ENCODE measurements around the gene APOBEC3B.
A peak's percentile ranks its signal among the peaks of the same experiment; 100 is the strongest.
"Not testable (repeated sequence)": the region's sequence is repeated elsewhere in the genome, so short reads cannot be mapped to it uniquely, and the experiment has no call there.

APOBEC3B gene

DNA sequence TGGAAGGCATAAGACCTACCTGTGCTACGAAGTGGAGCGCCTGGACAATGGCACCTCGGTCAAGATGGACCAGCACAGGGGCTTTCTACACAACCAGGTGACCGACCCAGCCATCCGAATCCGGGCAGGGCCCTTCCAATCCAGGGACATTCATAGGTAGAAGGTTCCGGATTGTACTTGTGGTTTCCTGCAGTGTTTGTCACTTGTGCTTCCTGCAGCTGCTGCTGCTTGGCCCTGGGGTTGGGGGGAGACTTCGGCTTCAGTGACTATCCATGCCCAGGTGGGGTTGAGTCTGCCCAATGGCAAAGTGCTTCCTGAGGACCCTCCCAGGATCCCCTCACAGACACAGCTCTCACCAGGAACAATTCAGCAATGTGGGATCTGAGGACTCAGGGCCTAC is 22.6 kb upstream of the APOBEC3B start:
- no peaks in the 10 kb centered on the region for H3K36me3 ChIP-seq (replicated peaks in 1 of 2; ENCODE audit: control insufficient read depth in 2 of 2, insufficient read depth in 2 of 2, low read length in 2 of 2)
- no peak overlapping the region for H4K91ac ChIP-seq (ENCODE audit: low read depth, low read length, poor library complexity)
- H2BK12ac ChIP-seq (ENCODE audit: low read length) = peak overlapping the region; percentile 73
- H3K4ac ChIP-seq (ENCODE audit: low read length) = no peak overlapping the region
- H3K23ac ChIP-seq (ENCODE audit: low read depth, low read length, poor library complexity) = no peak overlapping the region
- H3K9me3 ChIP-seq (replicated peaks in 1 of 2; ENCODE audit: control insufficient read depth in 2 of 2, insufficient read depth in 1 of 2, low read depth in 1 of 2, low read length in 2 of 2) = no peaks in the 10 kb centered on the region
- peak overlapping the region; percentile 53 for H2BK5ac ChIP-seq (ENCODE audit: low read length)
- H3K9ac ChIP-seq (ENCODE audit: low read depth, low read length, poor library complexity) = no peak overlapping the region
- H2BK15ac ChIP-seq (ENCODE audit: low read length) = peak overlapping the region; percentile 58
- no peak overlapping the region for H4K8ac ChIP-seq (ENCODE audit: low read depth, low read length)
- H3K79me1 ChIP-seq (ENCODE audit: low read depth, low read length) = no peaks in the 10 kb centered on the region
- no peak overlapping the region for H3K14ac ChIP-seq (ENCODE audit: low read length)
- WGBS, 2 donors (ENCODE audit: extremely low coverage in 2 of 2, insufficient read length in 2 of 2, insufficient replicate concordance in 1 of 2) = no CpG with 5 or more reads among the region's 8 CpGs
- no peak overlapping the region for H3K4me2 ChIP-seq (ENCODE audit: insufficient read depth, low read length, poor library complexity, severe bottlenecking)
- peak overlapping the region; percentile 64 for H3K18ac ChIP-seq (ENCODE audit: low read length)
- H2AK5ac ChIP-seq (ENCODE audit: low read depth, low read length) = peak overlapping the region; percentile 81
- no peak overlapping the region for H3K4me3 ChIP-seq (ENCODE audit: low read length in 2 of 2)
- no peak overlapping the region for H2AFZ ChIP-seq (ENCODE audit: low read length)
- no peak overlapping the region for H2BK120ac ChIP-seq (ENCODE audit: low read depth, low read length)
- no peak overlapping the region for H3K27ac ChIP-seq (replicated peaks; ENCODE audit: low read length)
- peaks cover 0 to 22% (median 0%) of the 10 kb centered on the region in 3 experiments for H3K27me3 ChIP-seq (ENCODE audit: control insufficient read depth in 3 of 3, insufficient read depth in 3 of 3, low read depth in 1 of 3, low read length in 3 of 3)
- DNase-seq (ENCODE audit: low spot score) = no peak
- H3K4me1 ChIP-seq (ENCODE audit: control insufficient read depth in 2 of 2, insufficient read depth in 1 of 2, low read depth in 1 of 2, low read length in 2 of 2) = no peaks in the 10 kb centered on the region

DNA sequence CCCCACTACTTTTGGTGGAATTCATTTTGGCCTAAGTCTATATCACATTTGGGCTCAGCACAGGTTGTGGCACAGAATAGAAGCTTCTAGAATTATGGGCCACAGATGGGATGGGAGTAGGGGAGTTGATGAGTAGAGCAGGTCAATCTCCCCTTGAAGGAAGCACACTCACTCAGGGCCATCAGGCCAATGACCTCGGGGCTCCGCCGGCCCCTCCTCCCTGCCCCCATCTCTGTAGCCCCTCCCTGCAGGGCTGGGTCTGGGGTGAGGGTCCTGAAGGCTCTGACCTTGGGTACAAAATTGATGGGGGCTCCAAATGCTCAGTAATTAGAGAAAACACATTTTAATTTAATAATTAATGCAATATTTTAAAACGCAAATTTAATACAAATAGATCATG is 21.5 kb upstream of the APOBEC3B start:
- not testable (repeated sequence) for H3K4ac ChIP-seq (ENCODE audit: low read length); H2BK5ac ChIP-seq (ENCODE audit: low read length); H3K18ac ChIP-seq (ENCODE audit: low read length); H2BK15ac ChIP-seq (ENCODE audit: low read length); H2BK12ac ChIP-seq (ENCODE audit: low read length); H3K14ac ChIP-seq (ENCODE audit: low read length); H3K4me2 ChIP-seq (ENCODE audit: insufficient read depth, low read length, poor library complexity, severe bottlenecking); H4K8ac ChIP-seq (ENCODE audit: low read depth, low read length); H3K4me3 ChIP-seq (ENCODE audit: low read length in 2 of 2); DNase-seq (ENCODE audit: low spot score); H2AFZ ChIP-seq (ENCODE audit: low read length); H4K91ac ChIP-seq (ENCODE audit: low read depth, low read length, poor library complexity); H3K4me1 ChIP-seq (ENCODE audit: control insufficient read depth in 2 of 2, insufficient read depth in 1 of 2, low read depth in 1 of 2, low read length in 2 of 2); H3K9me3 ChIP-seq (replicated peaks in 1 of 2; ENCODE audit: control insufficient read depth in 2 of 2, insufficient read depth in 1 of 2, low read depth in 1 of 2, low read length in 2 of 2); H3K9ac ChIP-seq (ENCODE audit: low read depth, low read length, poor library complexity); H2BK120ac ChIP-seq (ENCODE audit: low read depth, low read length); H3K36me3 ChIP-seq (replicated peaks in 1 of 2; ENCODE audit: control insufficient read depth in 2 of 2, insufficient read depth in 2 of 2, low read length in 2 of 2); H3K27ac ChIP-seq (replicated peaks; ENCODE audit: low read length); H3K79me1 ChIP-seq (ENCODE audit: low read depth, low read length); H2AK5ac ChIP-seq (ENCODE audit: low read depth, low read length); H3K23ac ChIP-seq (ENCODE audit: low read depth, low read length, poor library complexity)
- H3K27me3 ChIP-seq (ENCODE audit: control insufficient read depth in 3 of 3, insufficient read depth in 3 of 3, low read depth in 1 of 3, low read length in 3 of 3) = peaks cover 0 to 24% (median 0%) of the 10 kb centered on the region in 3 experiments
- no CpG with 5 or more reads among the region's 4 CpGs for WGBS, 2 donors (ENCODE audit: extremely low coverage in 2 of 2, insufficient read length in 2 of 2, insufficient replicate concordance in 1 of 2)

DNA sequence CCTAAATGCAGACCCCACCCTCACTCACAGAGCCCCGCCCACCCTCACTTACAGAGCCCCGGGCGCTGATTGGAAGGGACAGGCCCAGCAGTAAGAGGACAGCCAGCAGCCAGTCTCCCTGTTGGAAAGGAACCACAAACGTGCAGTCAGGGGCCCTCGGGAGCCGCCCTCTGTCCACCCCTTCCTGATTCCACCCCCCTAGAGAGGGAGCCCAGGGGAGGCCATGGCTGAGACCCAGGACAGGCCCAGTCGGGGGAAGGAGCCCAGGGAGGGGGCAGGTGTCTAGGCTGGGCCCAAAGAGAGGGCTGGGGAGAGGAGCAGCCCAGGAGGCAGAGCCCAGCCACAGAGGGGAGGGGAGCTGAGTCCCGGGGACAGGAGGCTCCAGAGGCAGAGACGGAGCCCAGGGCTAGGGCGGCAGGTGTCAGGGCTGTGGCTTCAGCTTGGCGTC is 18.8 kb upstream of the APOBEC3B start:
- H3K18ac ChIP-seq (ENCODE audit: low read length) = peak overlapping the region; percentile 38
- not testable (repeated sequence) for H2BK12ac ChIP-seq (ENCODE audit: low read length); H3K4me3 ChIP-seq (ENCODE audit: low read length in 2 of 2); H2BK5ac ChIP-seq (ENCODE audit: low read length); H3K9ac ChIP-seq (ENCODE audit: low read depth, low read length, poor library complexity); H2AK5ac ChIP-seq (ENCODE audit: low read depth, low read length); H3K79me1 ChIP-seq (ENCODE audit: low read depth, low read length); H3K4me2 ChIP-seq (ENCODE audit: insufficient read depth, low read length, poor library complexity, severe bottlenecking); H2BK120ac ChIP-seq (ENCODE audit: low read depth, low read length); H3K9me3 ChIP-seq (replicated peaks in 1 of 2; ENCODE audit: control insufficient read depth in 2 of 2, insufficient read depth in 1 of 2, low read depth in 1 of 2, low read length in 2 of 2); H3K27ac ChIP-seq (replicated peaks; ENCODE audit: low read length); H4K8ac ChIP-seq (ENCODE audit: low read depth, low read length); H3K4ac ChIP-seq (ENCODE audit: low read length); H4K91ac ChIP-seq (ENCODE audit: low read depth, low read length, poor library complexity); H3K36me3 ChIP-seq (replicated peaks in 1 of 2; ENCODE audit: control insufficient read depth in 2 of 2, insufficient read depth in 2 of 2, low read length in 2 of 2); H2BK15ac ChIP-seq (ENCODE audit: low read length); H3K14ac ChIP-seq (ENCODE audit: low read length); DNase-seq (ENCODE audit: low spot score); H3K23ac ChIP-seq (ENCODE audit: low read depth, low read length, poor library complexity)
- H2AFZ ChIP-seq (ENCODE audit: low read length) = peak overlapping the region; percentile 67
- no CpG with 5 or more reads among the region's 11 CpGs for WGBS, 2 donors (ENCODE audit: extremely low coverage in 2 of 2, insufficient read length in 2 of 2, insufficient replicate concordance in 1 of 2)
- peaks cover 0 to 45% (median 0%) of the 10 kb centered on the region in 3 experiments for H3K27me3 ChIP-seq (ENCODE audit: control insufficient read depth in 3 of 3, insufficient read depth in 3 of 3, low read depth in 1 of 3, low read length in 3 of 3)
- peaks cover 0 to 10% of the 10 kb centered on the region in 2 donors for H3K4me1 ChIP-seq (ENCODE audit: control insufficient read depth in 2 of 2, insufficient read depth in 1 of 2, low read depth in 1 of 2, low read length in 2 of 2)

DNA sequence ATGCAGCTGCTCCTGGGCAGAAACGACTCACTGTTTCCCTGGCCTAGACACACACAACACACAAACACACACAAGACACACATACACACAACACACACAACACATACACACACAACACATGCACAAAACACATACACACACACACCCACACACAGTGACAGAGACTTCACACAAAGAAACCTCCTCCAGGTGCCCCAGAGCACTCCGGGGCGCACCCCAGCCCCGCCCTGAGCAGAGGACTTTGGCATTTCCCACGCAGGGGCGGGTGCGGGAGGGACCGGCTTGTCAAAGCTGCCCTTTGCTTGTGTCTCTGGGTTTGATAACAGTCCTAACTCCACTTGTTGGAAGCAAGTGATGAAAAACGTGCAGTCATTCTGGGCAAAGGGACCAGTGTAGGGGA is 18.3 kb upstream of the APOBEC3B start:
- WGBS, 2 donors (ENCODE audit: extremely low coverage in 2 of 2, insufficient read length in 2 of 2, insufficient replicate concordance in 1 of 2) = no CpG with 5 or more reads among the region's 9 CpGs

More for the DNA sequence above, 18.3 kb upstream of the APOBEC3B start:
- no peak overlapping the region for H2BK120ac ChIP-seq (ENCODE audit: low read depth, low read length)
- H3K79me1 ChIP-seq (ENCODE audit: low read depth, low read length) = peaks cover 2% of the 10 kb centered on the region
- H3K14ac ChIP-seq (ENCODE audit: low read length) = peak overlapping the region; percentile 8
- no peak overlapping the region for H3K23ac ChIP-seq (ENCODE audit: low read depth, low read length, poor library complexity)
- peak overlapping the region; percentile 78 for H2BK5ac ChIP-seq (ENCODE audit: low read length)
- DNase-seq (ENCODE audit: low spot score) = no peak
- peaks cover 0 to 50% (median 0%) of the 10 kb centered on the region in 3 experiments for H3K27me3 ChIP-seq (ENCODE audit: control insufficient read depth in 3 of 3, insufficient read depth in 3 of 3, low read depth in 1 of 3, low read length in 3 of 3)
- H3K27ac ChIP-seq (replicated peaks; ENCODE audit: low read length) = no peak overlapping the region
- H3K4me3 ChIP-seq (ENCODE audit: low read length in 2 of 2) = no peak overlapping the region
- no peak overlapping the region for H3K9ac ChIP-seq (ENCODE audit: low read depth, low read length, poor library complexity)
- H2AK5ac ChIP-seq (ENCODE audit: low read depth, low read length) = peak overlapping the region; percentile 86
- no peak overlapping the region for H2AFZ ChIP-seq (ENCODE audit: low read length)
- no peak overlapping the region for H4K8ac ChIP-seq (ENCODE audit: low read depth, low read length)
- H2BK15ac ChIP-seq (ENCODE audit: low read length) = peak overlapping the region; percentile 25
- H3K36me3 ChIP-seq (replicated peaks in 1 of 2; ENCODE audit: control insufficient read depth in 2 of 2, insufficient read depth in 2 of 2, low read length in 2 of 2) = no peaks in the 10 kb centered on the region
- peak overlapping the region; percentile 64 for H3K18ac ChIP-seq (ENCODE audit: low read length)
- peaks cover 0 to 10% of the 10 kb centered on the region in 2 donors for H3K4me1 ChIP-seq (ENCODE audit: control insufficient read depth in 2 of 2, insufficient read depth in 1 of 2, low read depth in 1 of 2, low read length in 2 of 2)
- H2BK12ac ChIP-seq (ENCODE audit: low read length) = no peak overlapping the region
- no peak overlapping the region for H4K91ac ChIP-seq (ENCODE audit: low read depth, low read length, poor library complexity)
- no peak overlapping the region for H3K4me2 ChIP-seq (ENCODE audit: insufficient read depth, low read length, poor library complexity, severe bottlenecking)
- H3K4ac ChIP-seq (ENCODE audit: low read length) = no peak overlapping the region
- H3K9me3 ChIP-seq (replicated peaks in 1 of 2; ENCODE audit: control insufficient read depth in 2 of 2, insufficient read depth in 1 of 2, low read depth in 1 of 2, low read length in 2 of 2) = no peaks in the 10 kb centered on the region

Measured in neuronal stem cell (in vitro differentiated cells).